K562 (cell line): Measurements from ENCODE around the gene CBFA2T3. TPM values are rescaled to one million over a fixed set of nuclear protein-coding genes. Genes with fewer than 3 reads are reported as not detected.

Experiments used
- ATAC-seq: fragments of 200-7000 bp; cut with Tn5 transposase; 3 replicates; pipeline ENCODE4 v1.9.1; 2020; ENCODE audit warnings: moderate library complexity
- BruUV-seq: library from RNA; stranded (reverse); fragments of 400-500 nt; replicated peaks from 2 replicates; lab custom pipeline; 2021; lab: Mats Ljungman, UMichigan
- CTCF ChIA-PET: fragments of 300-600 bp; formaldehyde crosslinking; extraction: SDS; loops from one replicate; lab custom pipeline; 2021; ENCODE audit warnings: low intra/inter-chr PET ratio; lab: Yijun Ruan, JAX
- POLR2A ChIA-PET: fragments of 300-600, 350-650 bp; sonication (Branson Sonifier 250); formaldehyde crosslinking; extraction: SDS; loops from one replicate; lab custom pipeline; 2021; ENCODE audit warnings: antibody characterized with exemption, inconsistent platforms; lab: Yijun Ruan, JAX
- DNase-seq, 4 experiments: peaks; one replicate each; pipeline versions ENCODE4 v3.0.0 to v3.0.0-alpha.2; 2011 to 2018; ENCODE audit warnings: low spot score in 3 of 4, mixed read lengths in 3 of 4; ENCODE audit errors: extremely low read depth in 1 of 4
- FAIRE-seq: peaks from 2 replicates; lab custom pipeline; 2011; peaks lifted over from hg19 to GRCh38; lab: Jason Lieb, UNC
- H2AFZ ChIP-seq: 2 replicates; pipeline ENCODE4 v1.6.0; 2011; ENCODE audit warnings: low read depth, low read length, control low read depth, inconsistent platforms
- H3K27ac ChIP-seq: fragments of 200-600 bp; 3 replicates; pipeline ENCODE4 v1.8.0; 2011; ENCODE audit warnings: low read depth, mild to moderate bottlenecking, control low read depth, inconsistent platforms, low read length, moderate library complexity, mixed read lengths; ENCODE audit errors: extremely low read depth
- H3K27me3 ChIP-seq, 2 experiments: fragments of 300-600 bp in 1 of 2; 2 replicates in 1 of 2; 3 replicates in 1 of 2; pipeline versions ENCODE4 v1.6.0 to v1.8.0; 2011; ENCODE audit warnings: inconsistent platforms in 2 of 2, low read length in 2 of 2, mild to moderate bottlenecking in 1 of 2, mixed read lengths in 1 of 2, moderate library complexity in 1 of 2; ENCODE audit not compliant: control insufficient read depth in 2 of 2, insufficient read depth in 2 of 2
- H3K36me3 ChIP-seq: fragments of 300-600 bp; 3 replicates; pipeline ENCODE4 v1.8.0; 2011; ENCODE audit warnings: mild to moderate bottlenecking, low read length, inconsistent platforms; ENCODE audit not compliant: control insufficient read depth, insufficient read depth
- H3K4me1 ChIP-seq, 2 experiments: fragments of 200-600 bp in 1 of 2; replicated peaks in 1 of 2; 2 replicates in 1 of 2; 3 replicates in 1 of 2; pipeline versions ENCODE4 v1.5.1 to v1.8.0; 2011; ENCODE audit warnings: inconsistent platforms in 2 of 2, low read length in 2 of 2, mild to moderate bottlenecking in 1 of 2, mixed read lengths in 1 of 2, moderate library complexity in 1 of 2; ENCODE audit not compliant: control insufficient read depth in 2 of 2, insufficient read depth in 2 of 2
- H3K4me2 ChIP-seq: 2 replicates; pipeline ENCODE4 v1.6.1; 2011; ENCODE audit warnings: low read length, control low read depth, inconsistent platforms, mixed read lengths; ENCODE audit not compliant: insufficient read depth
- H3K4me3 ChIP-seq: fragments of 200-600 bp; sonication (generic), shearing (Covaris generic); 2 replicates; pipeline ENCODE4 v1.5.1; 2016; ENCODE audit warnings: control low read depth, inconsistent platforms
- H3K79me2 ChIP-seq: fragments of 200-600 bp; 3 replicates; pipeline ENCODE4 v1.8.0; 2011; ENCODE audit warnings: low read length, inconsistent platforms; ENCODE audit not compliant: control insufficient read depth, insufficient read depth
- H3K9ac ChIP-seq, 2 experiments: 2 replicates each; pipeline versions ENCODE4 v1.6.0 to v1.6.1; 2011; ENCODE audit warnings: low read depth in 2 of 2, low read length in 2 of 2, control low read depth in 1 of 2, inconsistent platforms in 1 of 2, mild to moderate bottlenecking in 1 of 2, mixed read lengths in 1 of 2; ENCODE audit not compliant: insufficient read depth in 1 of 2
- H3K9me1 ChIP-seq: one replicate; pipeline ENCODE4 v1.6.0; 2011; ENCODE audit warnings: inconsistent platforms, mild to moderate bottlenecking, low read length, moderate library complexity; ENCODE audit not compliant: control insufficient read depth, insufficient read depth
- H3K9me3 ChIP-seq: replicated peaks from 2 replicates; pipeline ENCODE4 v1.5.1; 2011; ENCODE audit warnings: low read depth, low read length, inconsistent platforms; ENCODE audit not compliant: control insufficient read depth, insufficient read depth
- H4K20me1 ChIP-seq: replicated peaks from 2 replicates; pipeline ENCODE4 v1.6.1; 2011; ENCODE audit warnings: low read length, inconsistent platforms, mixed read lengths; ENCODE audit not compliant: control insufficient read depth, insufficient read depth
- ETS1 ChIP-seq: conservative IDR thresholded peaks from 2 replicates; pipeline ENCODE4 v1.6.1; 2011; ENCODE audit warnings: low read depth, mild to moderate bottlenecking, low read length; ENCODE audit not compliant: control insufficient read depth
- ETS2 ChIP-seq: IDR thresholded peaks from 2 replicates; pipeline ENCODE4 v1.6.1; 2016; ENCODE audit warnings: borderline replicate concordance, missing genetic modification characterization, mild to moderate bottlenecking, moderate library complexity, missing compliant biosample characterization; ENCODE audit not compliant: poor library complexity, severe bottlenecking
- KDM1A ChIP-seq, 2 experiments: fragments of 450-650 bp; IDR thresholded peaks; 2 replicates each; pipeline ENCODE4 v1.6.1; 2016; ENCODE audit warnings: mild to moderate bottlenecking in 2 of 2
- MYC ChIP-seq, 2 experiments: fragments of 250-450 bp in 1 of 2; sonication (Bioruptor Pico) in 1 of 2; IDR thresholded peaks; 2 replicates each; pipeline versions ENCODE4 v1.5.1 to v1.6.1; 2012 to 2021; ENCODE audit warnings: low read depth in 2 of 2, borderline replicate concordance in 1 of 2, improper control_type of control experiment in 1 of 2, low read length in 1 of 2, mild to moderate bottlenecking in 1 of 2, moderate library complexity in 1 of 2
- PHF21A ChIP-seq: fragments of 450-650 bp; IDR thresholded peaks from 2 replicates; pipeline ENCODE4 v1.6.1; 2017; ENCODE audit warnings: low read depth, borderline replicate concordance
- RBM22 ChIP-seq: fragments of 200-400 bp; formaldehyde crosslinking; IDR thresholded peaks from 2 replicates; pipeline ENCODE4 v1.6.1; 2018; ENCODE audit warnings: low read length, low read depth; ENCODE audit not compliant: poor library complexity, severe bottlenecking
- ZSCAN29 ChIP-seq: fragments of 450-650 bp; IDR thresholded peaks from 2 replicates; pipeline ENCODE4 v1.6.1; 2017
- WGBS: fragments of 100-300 bp; shearing (Covaris generic); methylation state at CpG from one replicate; pipeline ENCODE4 v1.1.6; 2016; ENCODE audit warnings: low coverage, mixed read lengths; ENCODE audit not compliant: insufficient coverage; ENCODE audit errors: missing lambda C conversion rate; 5-methylcytosine and 5-hydroxymethylcytosine counted together
- in situ Hi-C: fragments of 300-500 bp; cut with MboI; formaldehyde crosslinking; loops from 4 replicates; pipeline ENCODE4 v1.15.0; 2018; ENCODE audit warnings: inconsistent platforms, mixed read lengths
- intact Hi-C: fragments of 100-400 bp; cut with micrococcal nuclease; formaldehyde crosslinking; loops from 2 replicates; pipeline ENCODE4 v1.14.2; 2022
- polyA plus RNA-seq, 8 experiments: library from polyadenylated mRNA; depleted of rRNA in 4 of 8; stranded (reverse) in 5 of 8; unstranded in 3 of 8; fragments of >200 nt; fragmentation: Nextera tagmentation in 2 of 8; fragmentation: Illumina TruSeq in 1 of 8; extraction: Ambion mirVana in 2 of 8; extraction: Trizol in 1 of 8; gene quantifications; 2 replicates each; pipeline versions ENCODE4 v1.2.1 to v1.2.3, GENCODE V29; 2011 to 2014; ENCODE audit warnings: inconsistent platforms in 1 of 8, missing spikeins in 1 of 8
- total RNA-seq, 7 experiments: library from RNA; depleted of rRNA in 6 of 7; stranded (reverse); fragments of >200 nt in 6 of 7; fragmentation: Illumina TruSeq in 2 of 7; extraction: Trizol in 2 of 7; gene quantifications; 2 replicates each; pipeline versions ENCODE4 v1.2.1 to v1.2.3, GENCODE V29; 2011 to 2021; ENCODE audit warnings: low replicate concordance in 1 of 7
- TF ChIP-seq, protein P1 (sequence below): fragments of 250-450 bp; sonication (Bioruptor Pico); IDR thresholded peaks from 2 replicates; pipeline ENCODE4 v1.4.0; 2020; ENCODE audit warnings: mild to moderate bottlenecking, moderate library complexity
- TF ChIP-seq, protein P2 (sequence below): fragments of 200-400 bp; formaldehyde crosslinking; IDR thresholded peaks from 2 replicates; pipeline ENCODE4 v1.6.1; 2017; ENCODE audit warnings: mild to moderate bottlenecking, low read depth, low read length, moderate library complexity
- TF ChIP-seq, protein P3 (sequence below): fragments of 450-650 bp; formaldehyde crosslinking; IDR thresholded peaks from 2 replicates; pipeline ENCODE4 v1.4.0; 2020; ENCODE audit warnings: mild to moderate bottlenecking, moderate library complexity

The CBFA2T3 gene
- total and polyA plus RNA-seq, 9 of the 15 experiments (the other 6 are each of a cell fraction or from before 2014, with no cell fraction given): 2.3 to 145 (median 6.7) TPM

- TF ChIP-seq, protein P1, sequence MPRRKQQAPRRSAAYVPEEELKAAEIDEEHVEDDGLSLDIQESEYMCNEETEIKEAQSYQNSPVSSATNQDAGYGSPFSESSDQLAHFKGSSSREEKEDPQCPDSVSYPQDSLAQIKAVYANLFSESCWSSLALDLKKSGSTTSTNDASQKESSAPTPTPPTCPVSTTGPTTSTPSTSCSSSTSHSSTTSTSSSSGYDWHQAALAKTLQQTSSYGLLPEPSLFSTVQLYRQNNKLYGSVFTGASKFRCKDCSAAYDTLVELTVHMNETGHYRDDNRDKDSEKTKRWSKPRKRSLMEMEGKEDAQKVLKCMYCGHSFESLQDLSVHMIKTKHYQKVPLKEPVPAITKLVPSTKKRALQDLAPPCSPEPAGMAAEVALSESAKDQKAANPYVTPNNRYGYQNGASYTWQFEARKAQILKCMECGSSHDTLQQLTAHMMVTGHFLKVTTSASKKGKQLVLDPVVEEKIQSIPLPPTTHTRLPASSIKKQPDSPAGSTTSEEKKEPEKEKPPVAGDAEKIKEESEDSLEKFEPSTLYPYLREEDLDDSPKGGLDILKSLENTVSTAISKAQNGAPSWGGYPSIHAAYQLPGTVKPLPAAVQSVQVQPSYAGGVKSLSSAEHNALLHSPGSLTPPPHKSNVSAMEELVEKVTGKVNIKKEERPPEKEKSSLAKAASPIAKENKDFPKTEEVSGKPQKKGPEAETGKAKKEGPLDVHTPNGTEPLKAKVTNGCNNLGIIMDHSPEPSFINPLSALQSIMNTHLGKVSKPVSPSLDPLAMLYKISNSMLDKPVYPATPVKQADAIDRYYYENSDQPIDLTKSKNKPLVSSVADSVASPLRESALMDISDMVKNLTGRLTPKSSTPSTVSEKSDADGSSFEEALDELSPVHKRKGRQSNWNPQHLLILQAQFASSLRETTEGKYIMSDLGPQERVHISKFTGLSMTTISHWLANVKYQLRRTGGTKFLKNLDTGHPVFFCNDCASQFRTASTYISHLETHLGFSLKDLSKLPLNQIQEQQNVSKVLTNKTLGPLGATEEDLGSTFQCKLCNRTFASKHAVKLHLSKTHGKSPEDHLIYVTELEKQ (CRISPR knock-in tag): no peak
These were observed 100.0 kb downstream of the CBFA2T3 start (continued) for GRCh38 chr16:88876942-88877526.

DNA sequence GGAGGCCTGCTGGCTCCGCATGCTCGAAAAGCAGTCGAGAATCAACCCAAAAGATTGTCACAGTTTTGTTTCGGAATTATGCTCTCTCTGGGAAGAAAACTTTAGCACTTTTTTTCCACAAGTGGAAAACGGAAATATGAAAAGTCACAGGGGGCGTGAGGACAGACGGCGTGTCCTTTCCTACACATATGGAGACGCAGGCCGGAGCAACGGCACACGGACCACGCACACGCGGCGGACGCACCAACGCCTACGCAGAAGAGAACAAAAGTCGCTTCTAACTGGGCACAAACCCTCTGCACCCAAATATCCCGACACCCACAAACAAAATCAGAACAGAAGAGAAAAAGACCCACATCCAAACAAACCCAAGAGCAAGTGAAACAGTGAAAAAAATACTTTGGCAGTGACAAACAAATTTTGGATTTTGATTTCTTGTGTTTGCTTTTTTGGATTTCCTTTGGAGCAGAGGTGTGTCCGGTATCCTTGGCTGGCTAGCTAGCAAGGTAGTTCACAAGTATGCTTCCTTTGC lies 101.2 kb downstream of the CBFA2T3 start:
- over 99% methylated on average over 21 of the region's 22 CpGs for WGBS
- Histone ChIP-seq H3K9ac (no peak overlapping the region), H3K9me3 (no peaks in the 10 kb centered on the region), H3K27ac (no peak overlapping the region), H3K79me2 (no peaks in the 10 kb centered on the region), H3K9me1 (peaks cover 9% of the 10 kb centered on the region), H3K4me3 (no peak overlapping the region), H3K4me2 (no peak overlapping the region), H3K27me3 (no peaks in the 10 kb centered on the region), H2AFZ (no peak overlapping the region), H3K4me1 (peaks cover 13 to 65% of the 10 kb centered on the region in 2 experiments; a peak in 4 of 5 replicates), H3K36me3 (peaks cover 69% of the 10 kb centered on the region; the same call in 2 of the 3 replicates), H4K20me1 (peaks cover 12% of the 10 kb centered on the region; the same call in 1 of the 2 replicates)
- POLR2A ChIA-PET: interaction anchor here (0.7 to 0.8 kb wide), 2 partner anchors 9 to 18 kb away, joined by 3 read pairs; no protein-coding TSS in a partner anchor
- FAIRE-seq: peak; percentile 35
- ATAC-seq: no peak
- TSS peak; percentile 50 for BruUV-seq
- CTCF ChIA-PET: no interaction called here
- intact Hi-C loops: no loop called here
- in situ Hi-C loops: no loop called here
- DNase-seq: no peak
- TF ChIP-seq, protein P2, sequence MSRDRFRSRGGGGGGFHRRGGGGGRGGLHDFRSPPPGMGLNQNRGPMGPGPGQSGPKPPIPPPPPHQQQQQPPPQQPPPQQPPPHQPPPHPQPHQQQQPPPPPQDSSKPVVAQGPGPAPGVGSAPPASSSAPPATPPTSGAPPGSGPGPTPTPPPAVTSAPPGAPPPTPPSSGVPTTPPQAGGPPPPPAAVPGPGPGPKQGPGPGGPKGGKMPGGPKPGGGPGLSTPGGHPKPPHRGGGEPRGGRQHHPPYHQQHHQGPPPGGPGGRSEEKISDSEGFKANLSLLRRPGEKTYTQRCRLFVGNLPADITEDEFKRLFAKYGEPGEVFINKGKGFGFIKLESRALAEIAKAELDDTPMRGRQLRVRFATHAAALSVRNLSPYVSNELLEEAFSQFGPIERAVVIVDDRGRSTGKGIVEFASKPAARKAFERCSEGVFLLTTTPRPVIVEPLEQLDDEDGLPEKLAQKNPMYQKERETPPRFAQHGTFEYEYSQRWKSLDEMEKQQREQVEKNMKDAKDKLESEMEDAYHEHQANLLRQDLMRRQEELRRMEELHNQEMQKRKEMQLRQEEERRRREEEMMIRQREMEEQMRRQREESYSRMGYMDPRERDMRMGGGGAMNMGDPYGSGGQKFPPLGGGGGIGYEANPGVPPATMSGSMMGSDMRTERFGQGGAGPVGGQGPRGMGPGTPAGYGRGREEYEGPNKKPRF: no peak
- no peak for TF ChIP-seq ETS1
- no peak for TF ChIP-seq ETS2 (tag)
- TF ChIP-seq, protein P3, sequence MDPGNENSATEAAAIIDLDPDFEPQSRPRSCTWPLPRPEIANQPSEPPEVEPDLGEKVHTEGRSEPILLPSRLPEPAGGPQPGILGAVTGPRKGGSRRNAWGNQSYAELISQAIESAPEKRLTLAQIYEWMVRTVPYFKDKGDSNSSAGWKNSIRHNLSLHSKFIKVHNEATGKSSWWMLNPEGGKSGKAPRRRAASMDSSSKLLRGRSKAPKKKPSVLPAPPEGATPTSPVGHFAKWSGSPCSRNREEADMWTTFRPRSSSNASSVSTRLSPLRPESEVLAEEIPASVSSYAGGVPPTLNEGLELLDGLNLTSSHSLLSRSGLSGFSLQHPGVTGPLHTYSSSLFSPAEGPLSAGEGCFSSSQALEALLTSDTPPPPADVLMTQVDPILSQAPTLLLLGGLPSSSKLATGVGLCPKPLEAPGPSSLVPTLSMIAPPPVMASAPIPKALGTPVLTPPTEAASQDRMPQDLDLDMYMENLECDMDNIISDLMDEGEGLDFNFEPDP (CRISPR knock-in tag): no peak
- TF ChIP-seq MYC (IDR thresholded peaks at IDR 0.05; ENCODE audit: low read depth, low read length): no peak
- TF ChIP-seq MYC (CRISPR knock-in tag; IDR thresholded peaks at IDR 0.05; ENCODE audit: borderline replicate concordance, low read depth): no peak
- TF ChIP-seq RBM22: peak; percentile 91
- TF ChIP-seq ZSCAN29: no peak
- no peak for TF ChIP-seq PHF21A
- TF ChIP-seq KDM1A (IDR thresholded peaks at IDR 0.05): no peak
